ENCODE results near the gene TRIP10. TPM values are rescaled to one million over a fixed set of nuclear protein-coding genes. Genes with fewer than 3 reads are reported as not detected.

The TRIP10 gene
- polyA plus RNA-seq, 1 donor from 2014 or later: 0.76 TPM

DNA sequence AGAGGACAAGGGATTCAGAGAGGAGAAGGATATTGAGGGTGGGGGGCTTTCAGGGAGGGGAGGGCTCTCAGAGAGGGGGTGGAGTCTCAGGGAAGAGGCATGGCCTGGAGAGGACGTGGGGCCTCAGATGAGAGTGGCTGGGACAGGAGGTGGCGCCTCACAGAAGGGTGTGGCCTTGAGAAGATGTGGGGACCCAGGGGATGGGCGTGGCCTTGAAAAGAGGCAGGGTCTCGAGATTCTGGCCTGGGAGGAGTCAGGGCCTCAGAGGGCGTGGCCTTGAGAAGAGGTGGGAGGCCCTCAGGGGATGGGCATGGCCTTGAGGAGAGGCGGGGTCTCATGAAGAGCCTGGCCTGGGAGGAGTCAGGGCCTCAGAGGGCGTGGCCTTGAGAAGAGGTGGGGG is 45.8 kb upstream of the TRIP10 start:
- H3K9ac ChIP-seq (ENCODE audit: low read length): no peak overlapping the region
- no peaks in the 10 kb centered on the region for H3K9me3 ChIP-seq (ENCODE audit: low read length)
- H2AFZ ChIP-seq (ENCODE audit: low read depth, low read length): no peak overlapping the region
- no peaks in the 10 kb centered on the region for H3K79me2 ChIP-seq (replicated peaks; ENCODE audit: insufficient read depth, low read length)
- H3K4me3 ChIP-seq (ENCODE audit: low read length): no peak overlapping the region
- no peaks in the 10 kb centered on the region for H3K9me2 ChIP-seq (ENCODE audit: insufficient read depth, low read length)
- H4K20me1 ChIP-seq (ENCODE audit: insufficient read depth): no peaks in the 10 kb centered on the region
- no peaks in the 10 kb centered on the region for H3F3A ChIP-seq (ENCODE audit: insufficient read depth, low read length, poor library complexity, severe bottlenecking)
- H3K27ac ChIP-seq (ENCODE audit: low read length): no peak overlapping the region
- no peaks in the 10 kb centered on the region for H3K36me3 ChIP-seq (ENCODE audit: insufficient read depth, low read length)
- no peak overlapping the region for H3K4me2 ChIP-seq (ENCODE audit: low read length)
- TF ChIP-seq TAF1 (IDR thresholded peaks at IDR 0.05; ENCODE audit: low read depth) (no peak), MXI1 (conservative IDR thresholded peaks at IDR 0.05; ENCODE audit: poor library complexity, severe bottlenecking) (no peak), EZH2 (IDR thresholded peaks at IDR 0.05; ENCODE audit: borderline replicate concordance, insufficient read depth, low read length, poor library complexity, severe bottlenecking) (no peak), RAD21 (conservative IDR thresholded peaks at IDR 0.05) (no peak), EP300 (conservative IDR thresholded peaks at IDR 0.05; ENCODE audit: poor library complexity, severe bottlenecking) (no peak), SMC3 (conservative IDR thresholded peaks at IDR 0.05; ENCODE audit: poor library complexity) (no peak), POLR2AphosphoS5 (IDR thresholded peaks at IDR 0.05) (no peak)
- TF ChIP-seq, protein P1, sequence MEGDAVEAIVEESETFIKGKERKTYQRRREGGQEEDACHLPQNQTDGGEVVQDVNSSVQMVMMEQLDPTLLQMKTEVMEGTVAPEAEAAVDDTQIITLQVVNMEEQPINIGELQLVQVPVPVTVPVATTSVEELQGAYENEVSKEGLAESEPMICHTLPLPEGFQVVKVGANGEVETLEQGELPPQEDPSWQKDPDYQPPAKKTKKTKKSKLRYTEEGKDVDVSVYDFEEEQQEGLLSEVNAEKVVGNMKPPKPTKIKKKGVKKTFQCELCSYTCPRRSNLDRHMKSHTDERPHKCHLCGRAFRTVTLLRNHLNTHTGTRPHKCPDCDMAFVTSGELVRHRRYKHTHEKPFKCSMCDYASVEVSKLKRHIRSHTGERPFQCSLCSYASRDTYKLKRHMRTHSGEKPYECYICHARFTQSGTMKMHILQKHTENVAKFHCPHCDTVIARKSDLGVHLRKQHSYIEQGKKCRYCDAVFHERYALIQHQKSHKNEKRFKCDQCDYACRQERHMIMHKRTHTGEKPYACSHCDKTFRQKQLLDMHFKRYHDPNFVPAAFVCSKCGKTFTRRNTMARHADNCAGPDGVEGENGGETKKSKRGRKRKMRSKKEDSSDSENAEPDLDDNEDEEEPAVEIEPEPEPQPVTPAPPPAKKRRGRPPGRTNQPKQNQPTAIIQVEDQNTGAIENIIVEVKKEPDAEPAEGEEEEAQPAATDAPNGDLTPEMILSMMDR (IDR thresholded peaks at IDR 0.05; ENCODE audit: poor library complexity, severe bottlenecking): no peak
- TF ChIP-seq, protein P2, sequence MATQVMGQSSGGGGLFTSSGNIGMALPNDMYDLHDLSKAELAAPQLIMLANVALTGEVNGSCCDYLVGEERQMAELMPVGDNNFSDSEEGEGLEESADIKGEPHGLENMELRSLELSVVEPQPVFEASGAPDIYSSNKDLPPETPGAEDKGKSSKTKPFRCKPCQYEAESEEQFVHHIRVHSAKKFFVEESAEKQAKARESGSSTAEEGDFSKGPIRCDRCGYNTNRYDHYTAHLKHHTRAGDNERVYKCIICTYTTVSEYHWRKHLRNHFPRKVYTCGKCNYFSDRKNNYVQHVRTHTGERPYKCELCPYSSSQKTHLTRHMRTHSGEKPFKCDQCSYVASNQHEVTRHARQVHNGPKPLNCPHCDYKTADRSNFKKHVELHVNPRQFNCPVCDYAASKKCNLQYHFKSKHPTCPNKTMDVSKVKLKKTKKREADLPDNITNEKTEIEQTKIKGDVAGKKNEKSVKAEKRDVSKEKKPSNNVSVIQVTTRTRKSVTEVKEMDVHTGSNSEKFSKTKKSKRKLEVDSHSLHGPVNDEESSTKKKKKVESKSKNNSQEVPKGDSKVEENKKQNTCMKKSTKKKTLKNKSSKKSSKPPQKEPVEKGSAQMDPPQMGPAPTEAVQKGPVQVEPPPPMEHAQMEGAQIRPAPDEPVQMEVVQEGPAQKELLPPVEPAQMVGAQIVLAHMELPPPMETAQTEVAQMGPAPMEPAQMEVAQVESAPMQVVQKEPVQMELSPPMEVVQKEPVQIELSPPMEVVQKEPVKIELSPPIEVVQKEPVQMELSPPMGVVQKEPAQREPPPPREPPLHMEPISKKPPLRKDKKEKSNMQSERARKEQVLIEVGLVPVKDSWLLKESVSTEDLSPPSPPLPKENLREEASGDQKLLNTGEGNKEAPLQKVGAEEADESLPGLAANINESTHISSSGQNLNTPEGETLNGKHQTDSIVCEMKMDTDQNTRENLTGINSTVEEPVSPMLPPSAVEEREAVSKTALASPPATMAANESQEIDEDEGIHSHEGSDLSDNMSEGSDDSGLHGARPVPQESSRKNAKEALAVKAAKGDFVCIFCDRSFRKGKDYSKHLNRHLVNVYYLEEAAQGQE (IDR thresholded peaks at IDR 0.05; ENCODE audit: borderline replicate concordance): no peak
- no peaks in the 10 kb centered on the region for H3K27me3 ChIP-seq (ENCODE audit: insufficient read depth, low read depth, low read length)

DNA sequence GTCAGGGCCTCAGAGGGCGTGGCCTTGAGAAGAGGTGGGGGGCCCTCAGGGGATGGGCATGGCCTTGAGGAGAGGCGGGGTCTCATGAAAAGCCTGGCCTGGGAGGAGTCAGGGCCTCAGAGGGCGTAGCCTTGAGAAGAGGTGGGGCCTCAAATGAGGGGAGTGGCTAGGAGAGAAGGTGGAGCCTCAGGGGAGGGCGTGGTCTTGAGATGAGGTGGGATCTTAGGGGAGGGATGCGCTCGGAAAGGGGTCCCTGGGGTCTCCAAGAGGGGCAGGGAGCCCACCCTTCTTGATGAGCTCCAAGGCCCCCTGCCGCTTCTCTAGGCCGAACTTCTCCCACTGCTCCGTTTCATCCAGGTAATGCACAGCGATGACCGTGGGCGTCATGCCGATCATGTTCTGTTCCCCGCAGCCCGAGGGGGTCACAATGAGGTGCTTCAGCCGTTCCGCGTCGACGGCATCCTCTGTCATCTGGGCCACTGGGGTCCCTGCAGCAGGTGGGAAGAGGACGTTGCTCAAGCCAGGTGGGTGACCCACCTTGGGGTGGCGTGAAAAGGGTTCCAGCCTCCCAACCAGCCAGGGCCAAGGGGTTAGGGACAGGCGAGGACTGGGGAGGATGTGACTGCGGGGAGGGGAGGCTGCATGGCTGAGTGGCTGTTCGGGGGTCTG is 45.2 kb upstream of the TRIP10 start:
- no peak overlapping the region for H2AFZ ChIP-seq (ENCODE audit: low read depth, low read length)
- H3K36me3 ChIP-seq (ENCODE audit: insufficient read depth, low read length): no peaks in the 10 kb centered on the region
- no peak overlapping the region for H3K9ac ChIP-seq (ENCODE audit: low read length)
- no peaks in the 10 kb centered on the region for H3F3A ChIP-seq (ENCODE audit: insufficient read depth, low read length, poor library complexity, severe bottlenecking)
- no peaks in the 10 kb centered on the region for H3K9me3 ChIP-seq (ENCODE audit: low read length)
- H3K27ac ChIP-seq (ENCODE audit: low read length): no peak overlapping the region
- H3K4me2 ChIP-seq (ENCODE audit: low read length): no peak overlapping the region
- no peaks in the 10 kb centered on the region for H3K9me2 ChIP-seq (ENCODE audit: insufficient read depth, low read length)
- no peaks in the 10 kb centered on the region for H3K27me3 ChIP-seq (ENCODE audit: insufficient read depth, low read depth, low read length)
- H3K79me2 ChIP-seq (replicated peaks; ENCODE audit: insufficient read depth, low read length): no peaks in the 10 kb centered on the region
- H3K4me3 ChIP-seq (ENCODE audit: low read length): no peak overlapping the region
- H4K20me1 ChIP-seq (ENCODE audit: insufficient read depth): no peaks in the 10 kb centered on the region
- no peak for TF ChIP-seq EP300 (conservative IDR thresholded peaks at IDR 0.05; ENCODE audit: poor library complexity, severe bottlenecking)
- no peak for TF ChIP-seq POLR2AphosphoS5 (IDR thresholded peaks at IDR 0.05)
- TF ChIP-seq RAD21 (conservative IDR thresholded peaks at IDR 0.05): no peak
- TF ChIP-seq MXI1 (conservative IDR thresholded peaks at IDR 0.05; ENCODE audit: poor library complexity, severe bottlenecking): no peak
- TF ChIP-seq, protein P1 (IDR thresholded peaks at IDR 0.05; ENCODE audit: poor library complexity, severe bottlenecking): no peak
- no peak for TF ChIP-seq SMC3 (conservative IDR thresholded peaks at IDR 0.05; ENCODE audit: poor library complexity)
- TF ChIP-seq TAF1 (IDR thresholded peaks at IDR 0.05; ENCODE audit: low read depth): no peak
- TF ChIP-seq, protein P2 (IDR thresholded peaks at IDR 0.05; ENCODE audit: borderline replicate concordance): no peak
- no peak for TF ChIP-seq EZH2 (IDR thresholded peaks at IDR 0.05; ENCODE audit: borderline replicate concordance, insufficient read depth, low read length, poor library complexity, severe bottlenecking)
